ENCODE results near the gene RFTN1.

Gene RFTN1

DNA sequence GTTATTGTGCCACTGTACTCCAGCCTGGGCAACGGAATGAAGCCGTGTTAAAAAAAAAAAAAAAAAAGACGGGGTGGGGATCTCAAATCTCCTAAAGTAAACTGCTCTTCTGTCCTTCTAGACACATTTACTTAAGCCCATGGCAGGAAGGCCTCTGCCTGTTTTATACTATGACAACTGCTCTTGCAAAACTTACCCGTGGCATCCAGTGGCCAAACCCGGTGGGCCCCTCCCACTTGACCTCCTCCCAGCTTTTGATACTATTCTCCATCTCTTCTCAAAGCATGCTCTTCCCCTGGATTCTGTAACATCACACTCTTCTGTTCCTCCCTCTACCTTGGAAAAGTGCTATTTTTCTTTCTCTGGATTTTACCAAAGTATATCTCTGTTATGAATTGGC, 112.2 kb downstream of the RFTN1 start:
- Mint-ChIP-seq H3K4me3 (no peak overlapping the region), H3K4me1 (ENCODE audit: low read depth in 2 of 2) (peaks cover 29 to 38% of the 10 kb centered on the region in 2 donors), H3K27ac (peak overlapping the region in 1 of 2 donors; percentile 19), H3K9me3 (no peaks in the 10 kb centered on the region), H3K36me3 (ENCODE audit: insufficient read depth) (peaks cover 15% of the 10 kb centered on the region), H3K27me3 (no peaks in the 10 kb centered on the region)
- no peak for ATAC-seq (replicated peaks)
- DNase-seq, result no peak

DNA sequence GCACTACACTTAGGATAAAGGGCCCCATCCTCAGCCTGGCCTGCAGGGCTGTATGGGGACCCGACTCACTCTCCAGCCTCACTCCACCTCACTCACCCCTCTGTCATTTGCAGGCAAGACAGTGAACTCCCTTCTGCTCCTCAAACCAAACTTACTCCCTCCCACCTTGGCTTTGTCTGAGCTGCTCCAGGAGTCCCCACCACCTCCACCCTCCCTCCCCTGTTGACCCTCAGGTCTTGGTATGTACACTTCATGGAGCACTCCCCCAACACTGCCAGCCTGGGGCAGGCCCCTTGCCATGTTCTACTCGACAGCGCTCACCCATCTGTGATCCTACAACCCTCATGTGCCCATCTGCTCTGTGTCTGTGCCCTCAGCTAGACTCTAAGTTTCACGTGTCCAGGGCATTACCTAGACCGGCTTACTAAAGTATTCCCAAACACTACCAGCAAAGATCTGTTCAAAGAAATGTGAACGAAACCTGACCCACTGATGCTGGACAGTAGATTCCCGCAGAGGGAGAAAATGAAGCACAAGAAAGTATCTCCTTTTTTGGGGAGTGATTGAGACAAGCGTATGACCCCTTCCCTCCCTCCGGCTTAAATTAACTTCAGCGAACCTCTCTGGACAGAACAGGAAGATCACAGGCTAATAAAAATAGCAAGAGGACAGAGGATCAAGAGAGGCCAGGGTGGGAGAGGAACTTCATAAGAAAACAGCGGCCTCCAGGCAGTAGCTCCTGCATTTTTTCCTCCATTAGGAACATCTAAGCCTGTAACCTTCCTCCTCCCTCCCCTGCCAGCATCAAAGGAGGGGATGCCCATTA, 113.2 kb downstream of the RFTN1 start:
- Mint-ChIP-seq H3K4me1 (ENCODE audit: low read depth in 2 of 2) (peaks cover 29 to 42% of the 10 kb centered on the region in 2 donors), H3K27ac (peak overlapping the region; percentile 81 to 85), H3K4me3 (no peak overlapping the region), H3K9me3 (no peaks in the 10 kb centered on the region), H3K36me3 (ENCODE audit: insufficient read depth) (peaks cover 18% of the 10 kb centered on the region), H3K27me3 (no peaks in the 10 kb centered on the region)
- ATAC-seq (replicated peaks) (no peak), DNase-seq (no peak)

GRCh38 chr3:16399473-16399872, 114.0 kb downstream of the RFTN1 start:
- DNase-seq, result no peak
- H3K36me3 Mint-ChIP-seq (ENCODE audit: insufficient read depth), result peaks cover 18% of the 10 kb centered on the region

GRCh38 chr3:16398648-16399047, 114.9 kb downstream of the RFTN1 start:
- no peaks in the 10 kb centered on the region for H3K9me3 Mint-ChIP-seq
- DNase-seq, result no peak
- H3K36me3 Mint-ChIP-seq (ENCODE audit: insufficient read depth), result peaks cover 18% of the 10 kb centered on the region
- H3K4me1 Mint-ChIP-seq (ENCODE audit: low read depth in 2 of 2), result peaks cover 23 to 31% of the 10 kb centered on the region in 2 donors
- ATAC-seq (replicated peaks), result no peak
- no peak overlapping the region for H3K4me3 Mint-ChIP-seq
- H3K27ac Mint-ChIP-seq, result peak overlapping the region in 1 of 2 donors; percentile 6
- no peaks in the 10 kb centered on the region for H3K27me3 Mint-ChIP-seq

More at GRCh38 chr3:16399473-16399872, 114.0 kb downstream of the RFTN1 start:
- Mint-ChIP-seq H3K27me3 (no peaks in the 10 kb centered on the region), H3K4me1 (ENCODE audit: low read depth in 2 of 2) (peaks cover 24 to 34% of the 10 kb centered on the region in 2 donors), H3K27ac (peak overlapping the region; percentile 81 to 85), H3K9me3 (no peaks in the 10 kb centered on the region), H3K4me3 (no peak overlapping the region)
- no peak for ATAC-seq (replicated peaks)

DNA sequence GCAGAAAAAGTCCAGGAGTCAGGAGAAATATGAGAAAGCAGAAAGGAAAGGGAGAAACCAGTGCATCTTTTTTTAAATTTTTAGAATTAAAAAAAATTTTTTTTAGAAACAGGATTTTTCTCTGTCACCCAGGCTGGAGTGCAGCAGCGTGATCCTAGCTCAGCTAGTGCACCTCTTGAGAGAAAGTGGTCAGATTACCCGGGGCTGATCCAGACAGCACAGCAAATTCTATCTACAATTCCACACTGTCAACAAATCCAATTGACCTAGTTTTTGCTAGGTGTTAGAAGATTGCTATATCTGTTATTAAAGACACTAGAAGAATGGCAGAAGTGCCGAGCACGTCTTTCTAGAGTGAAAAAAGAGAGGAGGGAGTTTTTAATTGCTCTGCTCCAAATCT, 117.3 kb downstream of the RFTN1 start:
- no peak for ATAC-seq (replicated peaks)
- Mint-ChIP-seq H3K4me1 (ENCODE audit: low read depth in 2 of 2) (peaks cover 12 to 25% of the 10 kb centered on the region in 2 donors), H3K36me3 (ENCODE audit: insufficient read depth) (peaks cover 18% of the 10 kb centered on the region), H3K9me3 (no peaks in the 10 kb centered on the region), H3K4me3 (no peak overlapping the region), H3K27me3 (no peaks in the 10 kb centered on the region), H3K27ac (peak overlapping the region in 1 of 2 donors; percentile 57)
- DNase-seq, result no peak

DNA sequence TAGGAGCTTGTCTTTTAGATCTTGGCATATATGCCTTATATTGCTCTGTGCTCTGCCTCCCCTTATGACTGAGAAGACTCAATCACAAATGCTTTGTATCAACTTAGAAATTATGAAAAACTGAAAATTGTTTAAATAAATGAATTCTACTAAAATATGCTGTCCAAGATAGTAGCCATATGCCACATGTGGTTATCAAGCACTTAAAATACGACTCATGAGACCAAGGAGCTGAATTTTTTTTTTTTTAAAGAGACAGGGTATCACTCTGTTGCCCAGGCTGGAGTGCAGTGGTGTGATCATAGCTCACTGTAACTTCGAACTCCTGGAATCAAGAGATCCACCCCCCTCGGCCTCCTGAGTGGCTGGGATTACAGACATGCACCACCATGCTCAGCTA, 118.3 kb downstream of the RFTN1 start:
- DNase-seq, result no peak
- Mint-ChIP-seq H3K9me3 (no peaks in the 10 kb centered on the region), H3K36me3 (ENCODE audit: insufficient read depth) (peaks cover 16% of the 10 kb centered on the region)

GRCh38 chr3:16394639-16395038, 118.9 kb downstream of the RFTN1 start:
- no peak overlapping the region for H3K4me3 Mint-ChIP-seq

More for the DNA sequence above, 118.3 kb downstream of the RFTN1 start:
- H3K4me3 Mint-ChIP-seq, result no peak overlapping the region
- no peak for ATAC-seq (replicated peaks)
- H3K27me3 Mint-ChIP-seq, result no peaks in the 10 kb centered on the region
- H3K4me1 Mint-ChIP-seq (ENCODE audit: low read depth in 2 of 2), result peaks cover 11 to 29% of the 10 kb centered on the region in 2 donors
- no peak overlapping the region for H3K27ac Mint-ChIP-seq

GRCh38 chr3:16392717-16393116, 120.8 kb downstream of the RFTN1 start:
- Mint-ChIP-seq H3K9me3 (no peaks in the 10 kb centered on the region), H3K36me3 (ENCODE audit: insufficient read depth) (peaks cover 5% of the 10 kb centered on the region), H3K4me1 (ENCODE audit: low read depth in 2 of 2) (peaks cover 7 to 38% of the 10 kb centered on the region in 2 donors), H3K27me3 (no peaks in the 10 kb centered on the region), H3K27ac (no peak overlapping the region), H3K4me3 (no peak overlapping the region)
- ATAC-seq (replicated peaks) (no peak), DNase-seq (no peak)

More at GRCh38 chr3:16394639-16395038, 118.9 kb downstream of the RFTN1 start:
- DNase-seq (no peak), ATAC-seq (replicated peaks) (no peak)
- H3K9me3 Mint-ChIP-seq, result no peaks in the 10 kb centered on the region
- peaks cover 14% of the 10 kb centered on the region for H3K36me3 Mint-ChIP-seq (ENCODE audit: insufficient read depth)
- no peaks in the 10 kb centered on the region for H3K27me3 Mint-ChIP-seq
- peaks cover 5 to 28% of the 10 kb centered on the region in 2 donors for H3K4me1 Mint-ChIP-seq (ENCODE audit: low read depth in 2 of 2)
- H3K27ac Mint-ChIP-seq, result no peak overlapping the region

GRCh38 chr3:16392065-16392464, 121.4 kb downstream of the RFTN1 start:
- Mint-ChIP-seq H3K36me3 (ENCODE audit: insufficient read depth) (peaks cover 3% of the 10 kb centered on the region), H3K9me3 (no peaks in the 10 kb centered on the region), H3K4me3 (no peak overlapping the region), H3K4me1 (ENCODE audit: low read depth in 2 of 2) (peaks cover 12 to 45% of the 10 kb centered on the region in 2 donors), H3K27me3 (no peaks in the 10 kb centered on the region), H3K27ac (no peak overlapping the region)
- DNase-seq, result no peak
- no peak for ATAC-seq (replicated peaks)

DNA sequence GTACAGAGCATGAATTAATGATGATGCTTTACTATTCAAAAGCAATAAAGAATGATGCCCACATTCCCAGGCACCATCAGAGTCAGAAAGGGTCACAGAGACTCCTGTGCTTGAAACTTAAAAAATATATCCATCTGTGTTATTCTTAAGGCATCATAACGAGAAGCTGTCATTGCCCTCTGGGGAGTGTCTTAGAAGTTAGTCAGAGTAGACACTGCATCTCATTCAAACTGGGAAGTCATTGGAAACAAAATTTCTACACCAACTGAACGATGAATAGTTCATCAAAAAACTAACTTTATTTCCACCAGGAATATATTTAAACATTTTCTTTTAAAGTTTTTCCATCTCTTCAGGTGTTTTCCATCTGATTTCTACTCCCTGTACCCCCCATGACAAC, 122.9 kb downstream of the RFTN1 start:
- ATAC-seq (replicated peaks) (no peak), DNase-seq (no peak)
- peaks cover 17 to 47% of the 10 kb centered on the region in 2 donors for H3K4me1 Mint-ChIP-seq (ENCODE audit: low read depth in 2 of 2)
- no peaks in the 10 kb centered on the region for H3K27me3 Mint-ChIP-seq
- H3K27ac Mint-ChIP-seq, result peak overlapping the region in 1 of 2 donors; percentile 10
- no peaks in the 10 kb centered on the region for H3K9me3 Mint-ChIP-seq
- no peaks in the 10 kb centered on the region for H3K36me3 Mint-ChIP-seq (ENCODE audit: insufficient read depth)
- no peak overlapping the region for H3K4me3 Mint-ChIP-seq

GRCh38 chr3:16388850-16389441, 124.6 kb downstream of the RFTN1 start:
- no peaks in the 10 kb centered on the region for H3K27me3 Mint-ChIP-seq
- H3K27ac Mint-ChIP-seq, result peak overlapping the region; percentile 47 to 70
- H3K36me3 Mint-ChIP-seq (ENCODE audit: insufficient read depth), result no peaks in the 10 kb centered on the region
- DNase-seq (no peak), ATAC-seq (replicated peaks) (no peak)
- peaks cover 19 to 47% of the 10 kb centered on the region in 2 donors for H3K4me1 Mint-ChIP-seq (ENCODE audit: low read depth in 2 of 2)
- H3K9me3 Mint-ChIP-seq, result no peaks in the 10 kb centered on the region
- no peak overlapping the region for H3K4me3 Mint-ChIP-seq

DNA sequence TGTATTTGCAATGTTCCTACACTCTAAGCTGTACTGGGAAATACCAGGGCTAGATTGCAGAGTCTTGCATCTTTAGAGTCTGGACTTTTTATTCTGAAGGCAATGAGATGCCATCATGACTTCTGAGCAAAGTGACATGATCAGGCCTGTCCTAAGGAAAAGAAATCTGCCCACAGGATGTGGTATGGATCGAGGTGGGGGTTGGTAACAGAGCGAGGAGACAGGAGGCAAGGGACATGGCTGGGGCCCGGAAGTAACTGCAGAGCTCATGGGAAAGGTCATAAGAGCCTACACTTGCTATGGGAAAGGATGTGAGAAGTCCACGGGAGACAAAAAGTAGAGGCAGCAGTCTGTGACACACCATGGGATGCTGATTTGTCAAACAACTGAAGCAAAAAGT, 126.9 kb downstream of the RFTN1 start:
- ATAC-seq (replicated peaks) (no peak), DNase-seq (no peak)
- Mint-ChIP-seq H3K4me1 (ENCODE audit: low read depth in 2 of 2) (peaks cover 29 to 56% of the 10 kb centered on the region in 2 donors), H3K27ac (peak overlapping the region; percentile 83 to 91), H3K27me3 (no peaks in the 10 kb centered on the region), H3K9me3 (no peaks in the 10 kb centered on the region), H3K4me3 (no peak overlapping the region), H3K36me3 (ENCODE audit: insufficient read depth) (no peaks in the 10 kb centered on the region)

- ATAC-seq (replicated peaks) (no peak), DNase-seq (no peak)
- no peak overlapping the region for H3K4me3 Mint-ChIP-seq
- H3K36me3 Mint-ChIP-seq (ENCODE audit: insufficient read depth), result no peaks in the 10 kb centered on the region
- H3K4me1 Mint-ChIP-seq (ENCODE audit: low read depth in 2 of 2), result peaks cover 29 to 55% of the 10 kb centered on the region in 2 donors
- H3K27ac Mint-ChIP-seq, result peak overlapping the region in 1 of 2 donors; percentile 23
- H3K27me3 Mint-ChIP-seq, result no peaks in the 10 kb centered on the region
- no peaks in the 10 kb centered on the region for H3K9me3 Mint-ChIP-seq
Observed at GRCh38 chr3:16385151-16385550, 128.3 kb downstream of the RFTN1 start.

DNA sequence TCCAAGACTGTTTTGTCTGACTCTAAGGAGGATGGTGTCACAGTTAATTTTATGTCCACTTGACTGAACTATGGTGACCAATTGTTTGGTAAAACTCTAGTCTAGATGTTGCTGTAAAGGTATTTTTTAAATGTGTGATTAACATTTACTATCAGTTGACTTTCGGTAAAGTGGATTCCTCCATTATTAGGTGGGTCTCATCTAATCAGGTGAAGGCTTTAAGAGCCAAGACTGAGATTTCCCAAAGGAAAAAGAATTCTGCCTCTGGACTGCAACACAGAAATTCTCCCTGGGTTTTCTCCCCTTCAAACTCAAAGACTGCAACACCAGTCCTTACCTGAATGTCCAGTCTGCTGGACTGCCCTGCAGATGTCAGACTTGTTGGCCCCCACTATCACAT, 129.6 kb downstream of the RFTN1 start:
- Mint-ChIP-seq H3K4me3 (no peak overlapping the region), H3K9me3 (no peaks in the 10 kb centered on the region), H3K36me3 (ENCODE audit: insufficient read depth) (no peaks in the 10 kb centered on the region)

More for the DNA sequence above, 129.6 kb downstream of the RFTN1 start:
- Mint-ChIP-seq H3K27me3 (no peaks in the 10 kb centered on the region), H3K27ac (no peak overlapping the region), H3K4me1 (ENCODE audit: low read depth in 2 of 2) (peaks cover 29 to 51% of the 10 kb centered on the region in 2 donors)
- no peak for DNase-seq
- no peak for ATAC-seq (replicated peaks)
